Fibroblast of the aortic adventitia (primary cell): ENCODE data around the gene KLF4. TPM values are rescaled to one million over a fixed set of nuclear protein-coding genes. Genes with fewer than 3 reads are reported as not detected.

Experiments used
- DNase-seq: peaks from one replicate; pipeline ENCODE4 v3.0.0-alpha.2; 2010; ENCODE audit warnings: low read depth
- H3K4me3 ChIP-seq: 2 replicates; pipeline ENCODE4 v1.5.1; 2011; ENCODE audit warnings: low read depth, mild to moderate bottlenecking, control low read depth, low read length, moderate library complexity
- CTCF ChIP-seq: IDR thresholded peaks from 2 replicates; pipeline ENCODE4 v1.5.1; 2011; ENCODE audit warnings: mild to moderate bottlenecking, low read length, control low read depth, inconsistent platforms; ENCODE audit not compliant: insufficient read depth
- small RNA-seq: library from RNA; depleted of rRNA; stranded (forward); fragments of <200 nt; gene quantifications from one replicate; pipeline ENCODE3, GENCODE V24; 2012
- total RNA-seq: library from RNA; depleted of rRNA; stranded (reverse); fragments of >200 nt; gene quantifications from 2 replicates; pipeline ENCODE4 v1.2.3, GENCODE V29; 2012; ENCODE audit warnings: low replicate concordance

The KLF4 gene
- total RNA-seq, 1 donor: 43.9 TPM

GRCh38 chr9:107437716-107438115, 51.9 kb downstream of the KLF4 start:
- no peak for TF ChIP-seq CTCF
- DNase-seq: no peak
- H3K4me3 ChIP-seq: no peak overlapping the region

- no peak for TF ChIP-seq CTCF
- no peak overlapping the region for H3K4me3 ChIP-seq
- DNase-seq: no peak
These were observed 54.2 kb downstream of the KLF4 start for GRCh38 chr9:107435415-107435814.

Small RNAs within 50 kb of the gene (small RNA-seq; reads per million reads assigned to genes)
- gene HMGN2P32 (not detected), gene RNU6-492P (not detected)

Other genes with a start within 250 kb of the KLF4 start
- gene RAD23B, start 206.5 kb downstream of the KLF4 start, total RNA-seq: 132 and 171 TPM in 2 replicates